Activated CD8-positive, alpha-beta memory T cell treated with anti-CD3 and anti-CD28 coated beads, Interleukin-2, amount 50 U/mL, for 1 hour (primary cell): Measurements from ENCODE around the gene DGKE.
A peak's percentile ranks its signal among the peaks of the same experiment; 100 is the strongest.

Experiments used
- DNase-seq: peaks from one replicate; pipeline ENCODE4 v3.0.0-alpha.2; 2020; ENCODE audit errors: extremely low read depth

Gene DGKE

DNA sequence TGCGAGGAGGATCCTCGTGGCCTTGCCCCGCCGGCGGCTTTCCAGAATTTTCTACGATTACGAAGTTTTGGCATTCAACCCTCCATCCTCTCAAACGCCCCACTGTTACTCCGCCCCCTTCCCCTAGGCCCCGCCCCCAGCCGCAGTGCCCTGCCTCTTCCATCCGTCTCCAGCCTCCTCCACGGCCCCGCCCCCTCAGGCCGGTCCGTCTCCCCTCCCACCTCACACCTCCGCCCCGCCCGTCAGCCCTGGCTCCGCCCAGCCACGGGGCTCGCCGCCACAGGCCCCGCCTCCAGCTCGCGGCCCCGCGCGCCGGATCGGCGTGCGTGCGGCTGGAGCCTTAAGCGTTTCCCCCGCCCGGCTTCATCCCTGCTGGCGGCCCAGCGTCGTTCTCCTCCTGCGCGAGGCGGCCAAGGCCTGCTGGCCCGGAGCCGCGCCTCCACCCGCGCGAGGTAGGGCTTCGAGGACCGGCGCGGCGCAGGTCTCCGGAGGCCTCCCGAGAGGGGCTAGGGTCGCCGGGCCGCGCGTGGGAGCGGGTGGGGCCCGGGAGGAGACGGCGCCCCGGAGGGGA lies at the start of gene DGKE, which contains the start of gene C17orf67:
DGKE (plus strand) TSS at position 343 of the 571 bp plus-strand sequence. CDS start 645 bp downstream, outside the sequence.
C17orf67 (minus strand) TSS at position 112 of the 571 bp plus-strand sequence. CDS start 18,110 bp downstream, outside the sequence.
- peak; percentile 95 for DNase-seq

DNA sequence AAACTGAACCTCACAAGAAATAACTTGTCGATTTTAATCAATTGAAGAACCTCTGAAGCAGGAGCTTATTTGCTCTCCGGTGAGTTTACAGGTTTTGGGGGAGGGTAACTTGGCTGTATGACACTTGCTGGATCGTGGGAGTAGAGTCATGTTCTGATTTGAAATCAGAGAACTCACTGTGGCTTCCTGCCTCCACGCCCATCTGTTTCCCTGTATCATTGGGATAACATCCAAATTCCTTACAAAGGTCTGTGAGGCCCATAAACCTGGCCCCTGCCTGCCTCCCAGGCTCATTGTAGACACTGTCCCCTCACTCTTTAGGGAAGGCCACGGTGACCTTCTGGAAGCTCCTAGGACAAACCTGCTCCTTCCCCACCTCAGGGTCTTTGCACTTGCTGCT lies 48.5 kb upstream of the DGKE start:
- DNase-seq = no peak

DNA sequence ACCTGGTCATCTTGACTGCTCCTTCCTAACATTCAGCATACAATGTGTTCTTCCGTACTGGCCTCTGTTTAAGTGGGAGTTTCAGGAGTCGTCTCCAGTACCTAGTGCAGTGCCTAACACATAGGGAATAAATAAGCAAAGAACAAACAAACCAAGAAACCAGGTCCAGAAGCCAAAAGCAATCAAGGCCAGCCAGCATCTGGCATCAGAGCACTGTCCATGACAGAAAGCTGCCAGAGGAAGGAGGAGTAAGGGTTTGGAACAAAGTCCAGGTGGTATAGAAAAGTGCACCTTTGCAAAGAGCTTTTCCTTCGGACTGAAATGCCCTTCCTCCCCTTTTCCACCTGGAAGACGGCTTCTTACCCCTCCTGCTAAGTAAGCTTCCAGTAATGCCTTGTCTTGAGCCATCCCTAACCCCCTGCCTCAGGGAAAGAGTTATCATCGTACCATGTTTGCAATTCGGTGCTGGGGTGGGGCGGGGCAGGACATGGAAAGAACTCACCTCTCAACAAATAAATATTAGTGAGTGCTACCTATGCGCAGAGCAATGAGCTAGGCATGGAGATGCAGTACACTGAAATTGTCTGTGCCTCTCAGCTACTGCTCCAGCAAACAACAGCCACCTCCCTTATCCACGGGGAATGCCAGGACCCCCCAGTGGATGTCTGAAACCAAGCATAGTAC lies 47.8 kb upstream of the DGKE start:
- no peak for DNase-seq

GRCh38 chr17:56786989-56787482 lies 46.9 kb upstream of the DGKE start:
- no peak for DNase-seq

GRCh38 chr17:56792267-56792666 lies 41.7 kb upstream of the DGKE start:
- no peak for DNase-seq

GRCh38 chr17:56793531-56793930 lies 40.4 kb upstream of the DGKE start:
- no peak for DNase-seq

GRCh38 chr17:56793957-56794356 lies 40.0 kb upstream of the DGKE start:
- no peak for DNase-seq

DNA sequence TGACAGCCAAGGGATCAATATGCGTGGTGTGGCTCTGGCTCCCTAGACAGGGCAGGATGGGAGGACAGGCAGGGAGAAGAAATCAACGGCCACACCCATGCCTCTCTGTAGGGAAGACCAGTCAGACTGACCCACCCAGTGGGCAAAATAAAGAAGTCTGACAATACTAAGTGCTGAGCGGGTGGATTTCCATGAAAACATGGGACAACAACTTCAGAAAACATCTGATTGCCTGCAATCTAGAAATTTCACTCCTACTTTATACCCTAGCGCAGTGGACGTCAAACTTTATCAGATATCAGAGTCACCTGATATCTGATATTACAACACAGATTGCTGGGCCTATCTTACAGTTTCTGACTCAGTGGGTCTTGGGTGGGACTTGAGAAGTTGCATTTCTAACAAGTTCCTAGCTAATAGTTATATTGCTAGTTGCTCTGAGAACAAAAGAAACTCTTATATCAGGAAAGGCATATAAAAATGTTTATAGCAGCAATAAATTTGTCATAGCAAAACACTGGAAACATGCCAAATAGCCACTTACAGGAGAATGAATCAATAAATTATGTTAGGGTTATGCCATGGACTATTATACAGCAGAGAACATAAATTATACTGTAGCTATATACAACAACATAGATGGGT lies 38.6 kb upstream of the DGKE start:
- DNase-seq = no peak

DNA sequence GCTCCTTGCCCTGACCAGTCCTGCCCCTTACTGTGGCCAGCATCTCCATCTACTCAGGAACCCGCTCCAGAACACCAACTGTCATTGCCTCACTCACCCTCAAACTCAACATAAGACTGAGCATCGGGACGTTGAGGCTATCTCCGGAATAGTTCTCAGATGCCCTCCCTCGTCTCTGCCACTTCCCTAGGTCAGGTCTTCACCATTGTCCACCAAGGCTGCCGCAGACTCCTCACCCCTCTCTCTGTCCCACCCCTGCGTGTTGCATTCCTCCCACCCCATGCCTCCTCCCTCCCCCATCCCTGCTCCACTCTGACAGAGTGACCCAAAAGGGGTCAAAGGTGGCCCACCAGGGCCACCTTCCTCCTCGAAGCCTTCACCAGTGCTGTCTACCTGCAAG lies 37.4 kb upstream of the DGKE start:
- no peak for DNase-seq

DNA sequence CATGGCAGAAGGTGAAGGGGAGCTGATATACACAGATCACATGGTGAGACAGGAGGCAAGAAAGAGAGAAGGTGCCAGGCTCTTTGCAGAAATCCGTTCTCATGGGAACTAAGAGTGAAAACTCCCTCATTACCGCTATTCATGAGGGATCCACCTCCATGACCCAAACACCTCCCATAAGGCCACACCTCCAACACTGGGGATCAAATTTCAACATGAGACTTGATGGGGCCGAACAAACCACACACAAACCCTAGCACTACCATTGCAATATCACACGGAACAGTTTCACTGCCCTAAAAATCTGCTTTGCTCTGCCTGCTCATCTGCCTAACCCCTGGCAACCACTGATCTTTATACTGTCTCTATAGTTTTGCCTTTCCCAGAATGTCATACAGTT lies 35.0 kb upstream of the DGKE start:
- DNase-seq = no peak

DNA sequence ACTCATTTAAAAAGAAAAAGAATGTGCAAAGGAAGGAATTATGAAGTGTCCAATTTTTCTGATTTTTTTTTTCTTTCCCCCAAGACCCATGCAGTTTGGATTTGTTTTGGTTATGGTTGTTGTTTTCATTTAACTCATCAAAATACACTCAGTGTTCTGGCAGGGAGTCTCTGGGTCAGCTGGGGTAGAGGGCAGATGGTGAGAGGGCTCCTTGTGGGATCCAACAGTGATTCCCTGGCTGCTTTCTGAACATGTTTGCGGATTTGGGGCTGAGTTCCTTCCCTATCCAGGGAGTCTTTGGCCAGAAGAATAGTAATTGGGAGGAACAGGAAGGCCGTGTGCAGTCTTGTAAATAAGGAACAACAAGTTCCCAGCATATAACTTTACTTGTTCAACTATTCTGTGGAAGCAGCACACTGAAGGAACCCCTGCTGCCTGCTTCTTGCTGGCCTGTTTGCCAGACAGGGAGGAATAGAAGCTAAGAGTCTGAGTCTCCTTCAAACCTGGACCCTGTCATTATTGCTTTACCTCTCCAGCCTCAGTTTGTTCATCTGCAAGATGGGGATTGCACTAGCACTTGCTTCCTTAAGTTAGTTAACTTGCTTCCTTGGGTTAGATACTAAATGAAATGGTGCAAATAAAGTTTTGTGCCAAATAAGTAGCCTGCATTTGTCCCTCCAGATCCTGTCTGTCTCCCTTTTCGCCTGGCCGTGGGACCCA lies 32.3 kb upstream of the DGKE start:
- no peak for DNase-seq

GRCh38 chr17:56803071-56803470 lies 30.9 kb upstream of the DGKE start:
- no peak for DNase-seq

- no peak for DNase-seq
Observed at GRCh38 chr17:56804454-56804853, 29.5 kb upstream of the DGKE start.

DNA sequence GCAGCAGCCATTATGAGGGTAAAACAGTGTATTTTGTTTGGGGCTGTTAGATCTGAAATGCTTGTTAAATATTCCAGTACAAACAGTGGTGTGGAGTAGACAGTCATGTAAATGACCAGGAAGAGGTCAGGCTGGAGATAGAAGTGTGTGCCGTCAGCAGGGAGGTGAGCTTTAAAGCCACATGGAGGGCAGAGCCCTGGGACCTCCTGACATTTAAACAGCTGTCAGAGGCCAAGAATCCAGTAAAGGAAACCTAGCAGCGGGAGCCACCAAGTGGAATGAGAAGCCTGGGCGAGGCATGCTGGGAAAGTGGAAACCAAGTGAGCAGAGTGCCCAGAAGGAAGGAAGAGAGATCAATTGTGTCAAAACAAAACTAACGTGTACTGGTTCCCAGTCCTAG lies 27.0 kb upstream of the DGKE start:
- no peak for DNase-seq

- DNase-seq = no peak
Observed at GRCh38 chr17:56807723-56808122, 26.2 kb upstream of the DGKE start.

- no peak for DNase-seq
Observed at GRCh38 chr17:56808503-56808902, 25.4 kb upstream of the DGKE start.

DNA sequence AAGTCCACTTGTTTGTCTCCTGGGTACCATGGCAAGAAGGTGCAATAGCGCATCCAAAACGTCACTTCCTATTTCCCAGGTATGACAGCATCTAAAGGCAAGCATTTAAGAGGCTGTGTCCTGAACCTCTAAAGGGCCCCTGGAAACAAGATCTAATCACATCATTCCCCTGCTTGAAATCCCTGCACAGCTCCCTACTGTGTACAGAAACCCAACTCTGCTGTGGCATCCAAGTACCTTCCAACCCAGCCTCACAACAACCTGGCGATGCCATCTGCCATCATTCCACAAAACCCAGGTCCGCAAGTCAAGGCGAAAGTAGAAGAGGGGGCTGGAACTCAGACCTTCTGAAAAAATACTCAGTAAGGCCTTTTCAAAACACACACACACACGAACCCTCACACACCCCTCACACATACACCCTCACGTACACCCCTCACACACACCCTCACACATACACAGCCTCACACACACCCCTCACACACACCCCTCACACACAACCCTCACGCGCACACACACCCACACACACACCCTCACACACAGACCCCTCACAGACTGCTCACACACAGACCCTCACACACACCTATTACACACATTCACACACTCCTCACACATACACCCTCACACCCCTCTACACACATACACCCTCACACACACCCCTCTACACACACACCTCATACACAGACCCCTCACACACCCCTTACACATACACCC lies 24.7 kb upstream of the DGKE start:
- no peak for DNase-seq

GRCh38 chr17:56809820-56810179 lies 24.2 kb upstream of the DGKE start:
- no peak for DNase-seq

GRCh38 chr17:56810343-56810742 lies 23.6 kb upstream of the DGKE start:
- DNase-seq = no peak

GRCh38 chr17:56810891-56811775 lies 22.8 kb upstream of the DGKE start:
- DNase-seq = no peak

DNA sequence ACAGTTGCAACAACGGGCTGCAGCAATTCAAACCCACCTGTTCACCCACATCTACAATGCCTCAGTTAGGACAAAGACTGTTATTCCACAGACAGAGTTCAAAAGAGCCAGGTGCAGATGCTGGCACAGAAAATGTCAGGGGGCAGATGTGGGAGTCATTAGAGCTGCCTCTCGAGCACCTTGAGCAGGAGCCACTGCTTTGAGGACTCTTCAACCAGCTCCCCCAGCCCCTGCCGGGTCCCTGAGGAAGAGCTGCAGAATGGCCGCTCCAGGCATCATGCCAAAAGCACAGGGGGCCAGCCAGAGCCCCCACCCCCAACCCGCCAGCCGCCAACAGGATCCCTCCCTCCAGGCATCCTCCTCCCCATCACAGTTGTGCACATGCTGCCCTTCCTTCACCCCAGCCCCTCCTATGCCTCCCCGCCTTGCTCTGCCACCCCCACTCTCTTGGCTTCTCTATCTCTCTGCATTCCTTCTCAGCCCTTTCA lies 21.0 kb upstream of the DGKE start:
- no peak for DNase-seq
